ENCODE data around the gene MAP4K3.
A peak's percentile ranks its signal among the peaks of the same experiment; 100 is the strongest.
"Not testable (repeated sequence)": the region's sequence is repeated elsewhere in the genome, so short reads cannot be mapped to it uniquely, and the experiment has no call there.

The MAP4K3 gene

GRCh38 chr2:39381653-39382052 lies 55.4 kb downstream of the MAP4K3 start:
- peaks cover 2 to 11% of the 10 kb centered on the region in 2 donors for H3K36me3 Mint-ChIP-seq
- H3K9me3 Mint-ChIP-seq = peaks cover 0 to 2% of the 10 kb centered on the region in 2 donors
- no peak overlapping the region for H3K27ac Mint-ChIP-seq
- ATAC-seq (replicated peaks) (no peak), DNase-seq (no peak)
- H3K4me1 Mint-ChIP-seq = peaks cover 17 to 48% of the 10 kb centered on the region in 2 donors
- H3K4me3 Mint-ChIP-seq = no peak overlapping the region
- H3K27me3 Mint-ChIP-seq = no peaks in the 10 kb centered on the region

- H3K4me3 Mint-ChIP-seq = no peak overlapping the region
- ATAC-seq (replicated peaks) = no peak
- H3K9me3 Mint-ChIP-seq = peaks cover 5% of the 10 kb centered on the region in 2 donors
- H3K36me3 Mint-ChIP-seq = peaks cover 7 to 14% of the 10 kb centered on the region in 2 donors
- DNase-seq = no peak
- H3K27me3 Mint-ChIP-seq = no peaks in the 10 kb centered on the region
- H3K27ac Mint-ChIP-seq = no peak overlapping the region
- peaks cover 21 to 52% of the 10 kb centered on the region in 2 donors for H3K4me1 Mint-ChIP-seq
Measured at GRCh38 chr2:39380525-39381150, 56.4 kb downstream of the MAP4K3 start.

- Mint-ChIP-seq H3K9me3 (peaks cover 6 to 9% of the 10 kb centered on the region in 2 donors), H3K27me3 (no peaks in the 10 kb centered on the region), H3K36me3 (peaks cover 9 to 17% of the 10 kb centered on the region in 2 donors), H3K4me1 (peaks cover 21 to 52% of the 10 kb centered on the region in 2 donors), H3K4me3 (no peak overlapping the region), H3K27ac (no peak overlapping the region)
- ATAC-seq (replicated peaks) (peak; percentile 55 to 56), DNase-seq (no peak)
Measured at GRCh38 chr2:39379643-39380524, 57.2 kb downstream of the MAP4K3 start.

GRCh38 chr2:39378968-39379367 lies 58.1 kb downstream of the MAP4K3 start:
- no peak overlapping the region for H3K4me3 Mint-ChIP-seq
- H3K9me3 Mint-ChIP-seq = peaks cover 6 to 9% of the 10 kb centered on the region in 2 donors
- ATAC-seq (replicated peaks) (no peak), DNase-seq (no peak)
- H3K36me3 Mint-ChIP-seq = peaks cover 9 to 17% of the 10 kb centered on the region in 2 donors
- no peak overlapping the region for H3K27ac Mint-ChIP-seq
- H3K27me3 Mint-ChIP-seq = no peaks in the 10 kb centered on the region
- peaks cover 21 to 52% of the 10 kb centered on the region in 2 donors for H3K4me1 Mint-ChIP-seq

GRCh38 chr2:39377226-39377939 lies 59.7 kb downstream of the MAP4K3 start:
- Mint-ChIP-seq H3K27ac (peak overlapping the region; percentile 90), H3K36me3 (peaks cover 23 to 33% of the 10 kb centered on the region in 2 donors), H3K4me1 (peaks cover 19 to 44% of the 10 kb centered on the region in 2 donors), H3K27me3 (no peaks in the 10 kb centered on the region), H3K9me3 (peaks cover 11 to 18% of the 10 kb centered on the region in 2 donors), H3K4me3 (peak overlapping the region; percentile 18 to 19)
- peak; percentile 97 to 99 for ATAC-seq (replicated peaks)
- DNase-seq = peak; percentile 71

GRCh38 chr2:39375917-39376316 lies 61.2 kb downstream of the MAP4K3 start:
- Mint-ChIP-seq H3K4me3 (no peak overlapping the region), H3K4me1 (peaks cover 16 to 31% of the 10 kb centered on the region in 2 donors), H3K36me3 (peaks cover 35 to 46% of the 10 kb centered on the region in 2 donors), H3K9me3 (peaks cover 11 to 21% of the 10 kb centered on the region in 2 donors), H3K27me3 (no peaks in the 10 kb centered on the region), H3K27ac (peak overlapping the region; percentile 31)
- DNase-seq (no peak), ATAC-seq (replicated peaks) (no peak)

- Mint-ChIP-seq H3K27ac (no peak overlapping the region), H3K4me1 (peaks cover 15 to 26% of the 10 kb centered on the region in 2 donors), H3K4me3 (no peak overlapping the region), H3K9me3 (peaks cover 11 to 21% of the 10 kb centered on the region in 2 donors), H3K36me3 (peaks cover 41 to 54% of the 10 kb centered on the region in 2 donors), H3K27me3 (no peaks in the 10 kb centered on the region)
- DNase-seq (no peak), ATAC-seq (replicated peaks) (no peak)
Measured at GRCh38 chr2:39373181-39373802, 63.8 kb downstream of the MAP4K3 start.

GRCh38 chr2:39370101-39370500 lies 67.0 kb downstream of the MAP4K3 start:
- ATAC-seq (replicated peaks) = no peak
- Mint-ChIP-seq H3K9me3 (peaks cover 5 to 13% of the 10 kb centered on the region in 2 donors), H3K4me1 (peaks cover 4 to 11% of the 10 kb centered on the region in 2 donors), H3K36me3 (peaks cover 41 to 55% of the 10 kb centered on the region in 2 donors), H3K4me3 (no peak overlapping the region), H3K27ac (no peak overlapping the region), H3K27me3 (no peaks in the 10 kb centered on the region)
- no peak for DNase-seq

GRCh38 chr2:39368846-39369245 lies 68.2 kb downstream of the MAP4K3 start:
- Mint-ChIP-seq H3K36me3 (peaks cover 45 to 47% of the 10 kb centered on the region in 2 donors), H3K4me3 (no peak overlapping the region), H3K4me1 (peaks cover 4 to 11% of the 10 kb centered on the region in 2 donors), H3K27me3 (no peaks in the 10 kb centered on the region), H3K27ac (no peak overlapping the region), H3K9me3 (peaks cover 5 to 12% of the 10 kb centered on the region in 2 donors)
- ATAC-seq (replicated peaks) = no peak
- no peak for DNase-seq

- no peak for DNase-seq
- H3K4me1 Mint-ChIP-seq = peaks cover 4 to 11% of the 10 kb centered on the region in 2 donors
- H3K9me3 Mint-ChIP-seq = peaks cover 2 to 9% of the 10 kb centered on the region in 2 donors
- H3K27me3 Mint-ChIP-seq = no peaks in the 10 kb centered on the region
- H3K27ac Mint-ChIP-seq = no peak overlapping the region
- H3K36me3 Mint-ChIP-seq = peaks cover 40 to 43% of the 10 kb centered on the region in 2 donors
- H3K4me3 Mint-ChIP-seq = no peak overlapping the region
- ATAC-seq (replicated peaks) = no peak
Measured at GRCh38 chr2:39368376-39368775, 68.7 kb downstream of the MAP4K3 start.

GRCh38 chr2:39362595-39362994 lies 74.5 kb downstream of the MAP4K3 start:
- no peak overlapping the region for H3K4me3 Mint-ChIP-seq
- no peak for ATAC-seq (replicated peaks)
- H3K4me1 Mint-ChIP-seq = peaks cover 2 to 4% of the 10 kb centered on the region in 2 donors
- no peaks in the 10 kb centered on the region for H3K27me3 Mint-ChIP-seq
- peaks cover 35 to 46% of the 10 kb centered on the region in 2 donors for H3K36me3 Mint-ChIP-seq
- DNase-seq = no peak
- no peak overlapping the region for H3K27ac Mint-ChIP-seq
- peaks cover 13 to 16% of the 10 kb centered on the region in 2 donors for H3K9me3 Mint-ChIP-seq

GRCh38 chr2:39361511-39361910 lies 75.6 kb downstream of the MAP4K3 start:
- H3K9me3 Mint-ChIP-seq = peaks cover 13 to 18% of the 10 kb centered on the region in 2 donors
- no peaks in the 10 kb centered on the region for H3K27me3 Mint-ChIP-seq
- peaks cover 32 to 46% of the 10 kb centered on the region in 2 donors for H3K36me3 Mint-ChIP-seq
- H3K4me1 Mint-ChIP-seq = peaks cover 6 to 14% of the 10 kb centered on the region in 2 donors
- no peak for DNase-seq
- H3K27ac Mint-ChIP-seq = no peak overlapping the region
- ATAC-seq (replicated peaks) = no peak
- no peak overlapping the region for H3K4me3 Mint-ChIP-seq

- H3K4me3 Mint-ChIP-seq; ATAC-seq (replicated peaks); DNase-seq; H3K27me3 Mint-ChIP-seq: not testable (repeated sequence)
- Mint-ChIP-seq H3K4me1 (peaks cover 6 to 18% of the 10 kb centered on the region in 2 donors), H3K36me3 (peaks cover 30 to 44% of the 10 kb centered on the region in 2 donors), H3K27ac (peak overlapping the region; percentile 42), H3K9me3 (peaks cover 13 to 18% of the 10 kb centered on the region in 2 donors)
Measured at GRCh38 chr2:39360342-39360741, 76.7 kb downstream of the MAP4K3 start.

All from stimulated activated naive B cell treated with anti-CD40 and anti-IgM and Interleukin-4, amounts not matched to agents 10 μg/mL and 1 μg/mL and 100 μg/mL, for 72 hours (primary cell).